ENCODE results near the gene CRMP1. TPM values are rescaled to one million over a fixed set of nuclear protein-coding genes. Genes with fewer than 3 reads are reported as not detected.

The CRMP1 gene
- total and polyA plus RNA-seq, 2 of the 8 experiments (the other 6 are each of a cell fraction or from before 2014, with no cell fraction given) = 120 to 131 TPM

- TF ChIP-seq, protein P1, sequence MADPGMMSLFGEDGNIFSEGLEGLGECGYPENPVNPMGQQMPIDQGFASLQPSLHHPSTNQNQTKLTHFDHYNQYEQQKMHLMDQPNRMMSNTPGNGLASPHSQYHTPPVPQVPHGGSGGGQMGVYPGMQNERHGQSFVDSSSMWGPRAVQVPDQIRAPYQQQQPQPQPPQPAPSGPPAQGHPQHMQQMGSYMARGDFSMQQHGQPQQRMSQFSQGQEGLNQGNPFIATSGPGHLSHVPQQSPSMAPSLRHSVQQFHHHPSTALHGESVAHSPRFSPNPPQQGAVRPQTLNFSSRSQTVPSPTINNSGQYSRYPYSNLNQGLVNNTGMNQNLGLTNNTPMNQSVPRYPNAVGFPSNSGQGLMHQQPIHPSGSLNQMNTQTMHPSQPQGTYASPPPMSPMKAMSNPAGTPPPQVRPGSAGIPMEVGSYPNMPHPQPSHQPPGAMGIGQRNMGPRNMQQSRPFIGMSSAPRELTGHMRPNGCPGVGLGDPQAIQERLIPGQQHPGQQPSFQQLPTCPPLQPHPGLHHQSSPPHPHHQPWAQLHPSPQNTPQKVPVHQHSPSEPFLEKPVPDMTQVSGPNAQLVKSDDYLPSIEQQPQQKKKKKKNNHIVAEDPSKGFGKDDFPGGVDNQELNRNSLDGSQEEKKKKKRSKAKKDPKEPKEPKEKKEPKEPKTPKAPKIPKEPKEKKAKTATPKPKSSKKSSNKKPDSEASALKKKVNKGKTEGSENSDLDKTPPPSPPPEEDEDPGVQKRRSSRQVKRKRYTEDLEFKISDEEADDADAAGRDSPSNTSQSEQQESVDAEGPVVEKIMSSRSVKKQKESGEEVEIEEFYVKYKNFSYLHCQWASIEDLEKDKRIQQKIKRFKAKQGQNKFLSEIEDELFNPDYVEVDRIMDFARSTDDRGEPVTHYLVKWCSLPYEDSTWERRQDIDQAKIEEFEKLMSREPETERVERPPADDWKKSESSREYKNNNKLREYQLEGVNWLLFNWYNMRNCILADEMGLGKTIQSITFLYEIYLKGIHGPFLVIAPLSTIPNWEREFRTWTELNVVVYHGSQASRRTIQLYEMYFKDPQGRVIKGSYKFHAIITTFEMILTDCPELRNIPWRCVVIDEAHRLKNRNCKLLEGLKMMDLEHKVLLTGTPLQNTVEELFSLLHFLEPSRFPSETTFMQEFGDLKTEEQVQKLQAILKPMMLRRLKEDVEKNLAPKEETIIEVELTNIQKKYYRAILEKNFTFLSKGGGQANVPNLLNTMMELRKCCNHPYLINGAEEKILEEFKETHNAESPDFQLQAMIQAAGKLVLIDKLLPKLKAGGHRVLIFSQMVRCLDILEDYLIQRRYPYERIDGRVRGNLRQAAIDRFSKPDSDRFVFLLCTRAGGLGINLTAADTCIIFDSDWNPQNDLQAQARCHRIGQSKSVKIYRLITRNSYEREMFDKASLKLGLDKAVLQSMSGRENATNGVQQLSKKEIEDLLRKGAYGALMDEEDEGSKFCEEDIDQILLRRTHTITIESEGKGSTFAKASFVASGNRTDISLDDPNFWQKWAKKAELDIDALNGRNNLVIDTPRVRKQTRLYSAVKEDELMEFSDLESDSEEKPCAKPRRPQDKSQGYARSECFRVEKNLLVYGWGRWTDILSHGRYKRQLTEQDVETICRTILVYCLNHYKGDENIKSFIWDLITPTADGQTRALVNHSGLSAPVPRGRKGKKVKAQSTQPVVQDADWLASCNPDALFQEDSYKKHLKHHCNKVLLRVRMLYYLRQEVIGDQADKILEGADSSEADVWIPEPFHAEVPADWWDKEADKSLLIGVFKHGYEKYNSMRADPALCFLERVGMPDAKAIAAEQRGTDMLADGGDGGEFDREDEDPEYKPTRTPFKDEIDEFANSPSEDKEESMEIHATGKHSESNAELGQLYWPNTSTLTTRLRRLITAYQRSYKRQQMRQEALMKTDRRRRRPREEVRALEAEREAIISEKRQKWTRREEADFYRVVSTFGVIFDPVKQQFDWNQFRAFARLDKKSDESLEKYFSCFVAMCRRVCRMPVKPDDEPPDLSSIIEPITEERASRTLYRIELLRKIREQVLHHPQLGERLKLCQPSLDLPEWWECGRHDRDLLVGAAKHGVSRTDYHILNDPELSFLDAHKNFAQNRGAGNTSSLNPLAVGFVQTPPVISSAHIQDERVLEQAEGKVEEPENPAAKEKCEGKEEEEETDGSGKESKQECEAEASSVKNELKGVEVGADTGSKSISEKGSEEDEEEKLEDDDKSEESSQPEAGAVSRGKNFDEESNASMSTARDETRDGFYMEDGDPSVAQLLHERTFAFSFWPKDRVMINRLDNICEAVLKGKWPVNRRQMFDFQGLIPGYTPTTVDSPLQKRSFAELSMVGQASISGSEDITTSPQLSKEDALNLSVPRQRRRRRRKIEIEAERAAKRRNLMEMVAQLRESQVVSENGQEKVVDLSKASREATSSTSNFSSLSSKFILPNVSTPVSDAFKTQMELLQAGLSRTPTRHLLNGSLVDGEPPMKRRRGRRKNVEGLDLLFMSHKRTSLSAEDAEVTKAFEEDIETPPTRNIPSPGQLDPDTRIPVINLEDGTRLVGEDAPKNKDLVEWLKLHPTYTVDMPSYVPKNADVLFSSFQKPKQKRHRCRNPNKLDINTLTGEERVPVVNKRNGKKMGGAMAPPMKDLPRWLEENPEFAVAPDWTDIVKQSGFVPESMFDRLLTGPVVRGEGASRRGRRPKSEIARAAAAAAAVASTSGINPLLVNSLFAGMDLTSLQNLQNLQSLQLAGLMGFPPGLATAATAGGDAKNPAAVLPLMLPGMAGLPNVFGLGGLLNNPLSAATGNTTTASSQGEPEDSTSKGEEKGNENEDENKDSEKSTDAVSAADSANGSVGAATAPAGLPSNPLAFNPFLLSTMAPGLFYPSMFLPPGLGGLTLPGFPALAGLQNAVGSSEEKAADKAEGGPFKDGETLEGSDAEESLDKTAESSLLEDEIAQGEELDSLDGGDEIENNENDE (IDR thresholded peaks at IDR 0.05; ENCODE audit: insufficient replicate concordance, low read length) = no peak
- TF ChIP-seq HDAC2 (IDR thresholded peaks at IDR 0.05; ENCODE audit: borderline replicate concordance in 1 of 2, low read depth in 2 of 2, low read length in 2 of 2) (no peak), NRF1 (IDR thresholded peaks at IDR 0.05; ENCODE audit: low read depth, low read length) (no peak), BCL11A (IDR thresholded peaks at IDR 0.05; ENCODE audit: low read depth in 2 of 2, low read length in 2 of 2) (no peak), RFX5 (IDR thresholded peaks at IDR 0.05; ENCODE audit: borderline replicate concordance, low read depth, low read length) (no peak), RAD21 (IDR thresholded peaks at IDR 0.05 in 1 of 2, conservative IDR thresholded peaks at IDR 0.05 in 1 of 2; ENCODE audit: low read depth in 2 of 2, low read length in 2 of 2) (no peak), SIX5 (IDR thresholded peaks at IDR 0.05; ENCODE audit: low read depth, low read length) (no peak), EGR1 (IDR thresholded peaks at IDR 0.05; ENCODE audit: borderline replicate concordance, low read depth, low read length) (no peak), CBX8 (IDR thresholded peaks at IDR 0.05; ENCODE audit: borderline replicate concordance, low read depth, low read length) (no peak), JUN (IDR thresholded peaks at IDR 0.05; ENCODE audit: low read depth, low read length) (no peak)
Measured at GRCh38 chr4:5782829-5783476, 109.9 kb downstream of the CRMP1 start (continued).

Measured in H1 (cell line).